ENCODE results near the gene CREB5. TPM values are rescaled to one million over a fixed set of nuclear protein-coding genes. Genes with fewer than 3 reads are reported as not detected.

Gene CREB5
- polyA plus RNA-seq, 1 donor from 2014 or later, result 3.7 TPM

DNA sequence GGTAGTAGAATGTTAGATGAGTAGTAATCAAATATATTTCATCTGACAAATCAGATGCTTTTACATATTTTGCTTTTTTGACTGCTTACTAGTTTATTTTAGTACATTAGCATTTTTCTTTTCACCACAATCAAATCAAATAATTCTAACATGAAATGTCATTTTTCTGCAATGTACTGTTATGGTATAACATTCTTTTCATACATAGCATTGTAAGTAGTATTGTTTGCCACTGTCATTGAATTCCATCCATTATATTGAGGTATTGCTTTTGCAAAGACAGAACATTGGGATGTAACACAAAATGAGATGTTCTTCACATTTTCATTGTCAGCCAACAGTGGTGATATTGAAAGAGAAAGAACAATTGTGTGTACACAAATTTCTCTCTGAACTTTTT, 438.4 kb downstream of the CREB5 start:
- no peak overlapping the region for H3K4me3 ChIP-seq (ENCODE audit: low read length)
- H3K27me3 ChIP-seq (ENCODE audit: insufficient read depth, low read depth, low read length), result peaks cover 5% of the 10 kb centered on the region
- H3F3A ChIP-seq (ENCODE audit: insufficient read depth, low read length, poor library complexity, severe bottlenecking), result no peaks in the 10 kb centered on the region
- no peak overlapping the region for H3K9ac ChIP-seq (ENCODE audit: low read length)
- no peaks in the 10 kb centered on the region for H3K36me3 ChIP-seq (ENCODE audit: insufficient read depth, low read length)
- no peaks in the 10 kb centered on the region for H4K20me1 ChIP-seq (ENCODE audit: insufficient read depth)
- no peak overlapping the region for H3K4me2 ChIP-seq (ENCODE audit: low read length)
- TF ChIP-seq EP300 (conservative IDR thresholded peaks at IDR 0.05; ENCODE audit: poor library complexity, severe bottlenecking) (no peak), SMC3 (conservative IDR thresholded peaks at IDR 0.05; ENCODE audit: poor library complexity) (no peak), TAF1 (IDR thresholded peaks at IDR 0.05; ENCODE audit: low read depth) (no peak), EZH2 (IDR thresholded peaks at IDR 0.05; ENCODE audit: borderline replicate concordance, insufficient read depth, low read length, poor library complexity, severe bottlenecking) (no peak), MXI1 (conservative IDR thresholded peaks at IDR 0.05; ENCODE audit: poor library complexity, severe bottlenecking) (no peak), POLR2AphosphoS5 (IDR thresholded peaks at IDR 0.05) (no peak), RAD21 (conservative IDR thresholded peaks at IDR 0.05) (no peak)
- TF ChIP-seq, protein P1, sequence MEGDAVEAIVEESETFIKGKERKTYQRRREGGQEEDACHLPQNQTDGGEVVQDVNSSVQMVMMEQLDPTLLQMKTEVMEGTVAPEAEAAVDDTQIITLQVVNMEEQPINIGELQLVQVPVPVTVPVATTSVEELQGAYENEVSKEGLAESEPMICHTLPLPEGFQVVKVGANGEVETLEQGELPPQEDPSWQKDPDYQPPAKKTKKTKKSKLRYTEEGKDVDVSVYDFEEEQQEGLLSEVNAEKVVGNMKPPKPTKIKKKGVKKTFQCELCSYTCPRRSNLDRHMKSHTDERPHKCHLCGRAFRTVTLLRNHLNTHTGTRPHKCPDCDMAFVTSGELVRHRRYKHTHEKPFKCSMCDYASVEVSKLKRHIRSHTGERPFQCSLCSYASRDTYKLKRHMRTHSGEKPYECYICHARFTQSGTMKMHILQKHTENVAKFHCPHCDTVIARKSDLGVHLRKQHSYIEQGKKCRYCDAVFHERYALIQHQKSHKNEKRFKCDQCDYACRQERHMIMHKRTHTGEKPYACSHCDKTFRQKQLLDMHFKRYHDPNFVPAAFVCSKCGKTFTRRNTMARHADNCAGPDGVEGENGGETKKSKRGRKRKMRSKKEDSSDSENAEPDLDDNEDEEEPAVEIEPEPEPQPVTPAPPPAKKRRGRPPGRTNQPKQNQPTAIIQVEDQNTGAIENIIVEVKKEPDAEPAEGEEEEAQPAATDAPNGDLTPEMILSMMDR (IDR thresholded peaks at IDR 0.05; ENCODE audit: poor library complexity, severe bottlenecking), result no peak
- TF ChIP-seq, protein P2, sequence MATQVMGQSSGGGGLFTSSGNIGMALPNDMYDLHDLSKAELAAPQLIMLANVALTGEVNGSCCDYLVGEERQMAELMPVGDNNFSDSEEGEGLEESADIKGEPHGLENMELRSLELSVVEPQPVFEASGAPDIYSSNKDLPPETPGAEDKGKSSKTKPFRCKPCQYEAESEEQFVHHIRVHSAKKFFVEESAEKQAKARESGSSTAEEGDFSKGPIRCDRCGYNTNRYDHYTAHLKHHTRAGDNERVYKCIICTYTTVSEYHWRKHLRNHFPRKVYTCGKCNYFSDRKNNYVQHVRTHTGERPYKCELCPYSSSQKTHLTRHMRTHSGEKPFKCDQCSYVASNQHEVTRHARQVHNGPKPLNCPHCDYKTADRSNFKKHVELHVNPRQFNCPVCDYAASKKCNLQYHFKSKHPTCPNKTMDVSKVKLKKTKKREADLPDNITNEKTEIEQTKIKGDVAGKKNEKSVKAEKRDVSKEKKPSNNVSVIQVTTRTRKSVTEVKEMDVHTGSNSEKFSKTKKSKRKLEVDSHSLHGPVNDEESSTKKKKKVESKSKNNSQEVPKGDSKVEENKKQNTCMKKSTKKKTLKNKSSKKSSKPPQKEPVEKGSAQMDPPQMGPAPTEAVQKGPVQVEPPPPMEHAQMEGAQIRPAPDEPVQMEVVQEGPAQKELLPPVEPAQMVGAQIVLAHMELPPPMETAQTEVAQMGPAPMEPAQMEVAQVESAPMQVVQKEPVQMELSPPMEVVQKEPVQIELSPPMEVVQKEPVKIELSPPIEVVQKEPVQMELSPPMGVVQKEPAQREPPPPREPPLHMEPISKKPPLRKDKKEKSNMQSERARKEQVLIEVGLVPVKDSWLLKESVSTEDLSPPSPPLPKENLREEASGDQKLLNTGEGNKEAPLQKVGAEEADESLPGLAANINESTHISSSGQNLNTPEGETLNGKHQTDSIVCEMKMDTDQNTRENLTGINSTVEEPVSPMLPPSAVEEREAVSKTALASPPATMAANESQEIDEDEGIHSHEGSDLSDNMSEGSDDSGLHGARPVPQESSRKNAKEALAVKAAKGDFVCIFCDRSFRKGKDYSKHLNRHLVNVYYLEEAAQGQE (IDR thresholded peaks at IDR 0.05; ENCODE audit: borderline replicate concordance), result no peak
- H3K27ac ChIP-seq (ENCODE audit: low read length), result no peak overlapping the region
- no peaks in the 10 kb centered on the region for H3K9me2 ChIP-seq (ENCODE audit: insufficient read depth, low read length)
- H3K9me3 ChIP-seq (ENCODE audit: low read length), result no peaks in the 10 kb centered on the region
- no peak overlapping the region for H2AFZ ChIP-seq (ENCODE audit: low read depth, low read length)
- H3K79me2 ChIP-seq (replicated peaks; ENCODE audit: insufficient read depth, low read length), result no peaks in the 10 kb centered on the region

DNA sequence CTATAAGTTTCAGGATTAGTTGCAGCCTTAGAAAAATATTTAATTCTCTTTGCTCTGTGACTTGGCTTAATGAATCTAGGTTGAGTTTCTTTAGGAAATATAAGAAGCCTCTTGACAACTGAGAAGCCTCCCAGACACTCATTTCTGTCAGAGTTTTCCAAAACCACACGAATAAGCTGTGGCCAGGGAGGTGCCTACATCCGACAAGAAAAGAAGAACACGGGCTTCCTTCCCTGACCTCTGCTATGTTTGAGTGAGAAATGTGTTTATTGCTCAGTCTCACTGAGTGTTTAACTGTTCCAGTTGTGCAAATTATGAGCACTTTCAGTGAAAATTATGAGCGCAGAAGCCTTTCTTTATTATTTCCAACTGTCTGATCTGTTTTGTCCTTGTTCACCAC, 440.8 kb downstream of the CREB5 start:
- Histone ChIP-seq H3K9me2 (ENCODE audit: insufficient read depth, low read length) (no peaks in the 10 kb centered on the region), H3K4me2 (ENCODE audit: low read length) (no peak overlapping the region), H3F3A (ENCODE audit: insufficient read depth, low read length, poor library complexity, severe bottlenecking) (no peaks in the 10 kb centered on the region), H3K9me3 (ENCODE audit: low read length) (no peaks in the 10 kb centered on the region), H3K4me3 (ENCODE audit: low read length) (no peak overlapping the region), H3K27ac (ENCODE audit: low read length) (no peak overlapping the region), H4K20me1 (ENCODE audit: insufficient read depth) (no peaks in the 10 kb centered on the region), H3K27me3 (ENCODE audit: insufficient read depth, low read depth, low read length) (peaks cover 5% of the 10 kb centered on the region), H3K79me2 (replicated peaks; ENCODE audit: insufficient read depth, low read length) (no peaks in the 10 kb centered on the region), H3K36me3 (ENCODE audit: insufficient read depth, low read length) (no peaks in the 10 kb centered on the region), H3K9ac (ENCODE audit: low read length) (no peak overlapping the region), H2AFZ (ENCODE audit: low read depth, low read length) (no peak overlapping the region)
- TF ChIP-seq EP300 (conservative IDR thresholded peaks at IDR 0.05; ENCODE audit: poor library complexity, severe bottlenecking), result no peak
- no peak for TF ChIP-seq MXI1 (conservative IDR thresholded peaks at IDR 0.05; ENCODE audit: poor library complexity, severe bottlenecking)
- TF ChIP-seq POLR2AphosphoS5 (IDR thresholded peaks at IDR 0.05), result no peak
- TF ChIP-seq TAF1 (IDR thresholded peaks at IDR 0.05; ENCODE audit: low read depth), result no peak
- no peak for TF ChIP-seq RAD21 (conservative IDR thresholded peaks at IDR 0.05)
- TF ChIP-seq, protein P2 (IDR thresholded peaks at IDR 0.05; ENCODE audit: borderline replicate concordance), result no peak
- TF ChIP-seq, protein P1 (IDR thresholded peaks at IDR 0.05; ENCODE audit: poor library complexity, severe bottlenecking), result no peak
- TF ChIP-seq SMC3 (conservative IDR thresholded peaks at IDR 0.05; ENCODE audit: poor library complexity), result no peak
- TF ChIP-seq EZH2 (IDR thresholded peaks at IDR 0.05; ENCODE audit: borderline replicate concordance, insufficient read depth, low read length, poor library complexity, severe bottlenecking), result no peak
